ENCODE measurements around the gene RARA.
A peak's percentile ranks its signal among the peaks of the same experiment; 100 is the strongest.

Gene RARA

GRCh38 chr17:40311575-40311974, 2.6 kb downstream of the RARA start:
- no peak for DNase-seq (ENCODE audit: low read depth, low spot score)
- Histone ChIP-seq H3K9me3 (ENCODE audit: low read depth, low read length) (no peaks in the 10 kb centered on the region), H3K9ac (ENCODE audit: insufficient read length) (peak overlapping the region; percentile 45), H3K4me3 (peak overlapping the region; percentile 91), H3K36me3 (ENCODE audit: insufficient read depth, low read length) (no peaks in the 10 kb centered on the region), H3K27ac (peak overlapping the region; percentile 58)
- TF ChIP-seq POLR2AphosphoS5 (IDR thresholded peaks at IDR 0.05; ENCODE audit: borderline replicate concordance, low read depth, low read length) (peak; percentile 42; the same call in 1 of the 2 replicates), EZH2 (IDR thresholded peaks at IDR 0.05) (no peak), FOXP2 (optimal IDR thresholded peaks at IDR 0.05; ENCODE audit: control extremely low read depth, extremely low read length, insufficient read depth) (no peak)

DNA sequence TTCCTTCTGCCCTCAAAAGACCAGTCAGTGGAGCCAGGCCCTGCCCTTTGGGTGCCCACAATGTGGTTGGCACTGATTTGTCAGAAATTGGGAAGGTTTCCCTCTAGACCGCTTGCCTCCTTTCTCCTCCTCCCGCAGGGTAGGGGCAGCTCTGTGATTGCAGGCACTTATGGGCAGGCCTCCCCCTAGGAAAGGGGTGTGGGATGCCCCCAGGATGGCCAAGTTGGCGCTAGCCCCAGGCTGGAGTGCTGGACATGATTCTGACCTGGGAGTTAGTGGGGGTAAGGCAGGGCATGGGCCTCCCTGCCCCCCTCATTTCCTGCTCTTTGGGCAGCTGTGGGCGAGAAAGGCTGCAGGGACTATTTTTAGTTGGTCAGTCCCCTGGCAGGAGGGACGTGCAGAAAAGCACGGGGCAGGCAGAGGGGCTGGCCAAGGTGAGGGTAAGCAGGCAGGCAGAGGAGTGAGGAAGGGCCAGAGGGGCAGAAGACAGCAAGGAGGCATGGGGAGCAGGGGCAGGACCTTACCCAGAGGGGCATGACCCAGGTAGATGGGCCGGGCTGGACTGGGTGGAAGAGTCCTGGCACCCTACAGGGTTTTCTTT, 3.3 kb downstream of the RARA start:
- peak overlapping the region; percentile 45 for H3K9ac ChIP-seq (ENCODE audit: insufficient read length)
- peak overlapping the region; percentile 58 for H3K27ac ChIP-seq
- peak overlapping the region; percentile 91 for H3K4me3 ChIP-seq
- no peaks in the 10 kb centered on the region for H3K9me3 ChIP-seq (ENCODE audit: low read depth, low read length)
- TF ChIP-seq EZH2 (IDR thresholded peaks at IDR 0.05) = no peak
- no peak for TF ChIP-seq POLR2AphosphoS5 (IDR thresholded peaks at IDR 0.05; ENCODE audit: borderline replicate concordance, low read depth, low read length)
- DNase-seq (ENCODE audit: low read depth, low spot score) = no peak
- no peaks in the 10 kb centered on the region for H3K36me3 ChIP-seq (ENCODE audit: insufficient read depth, low read length)

DNA sequence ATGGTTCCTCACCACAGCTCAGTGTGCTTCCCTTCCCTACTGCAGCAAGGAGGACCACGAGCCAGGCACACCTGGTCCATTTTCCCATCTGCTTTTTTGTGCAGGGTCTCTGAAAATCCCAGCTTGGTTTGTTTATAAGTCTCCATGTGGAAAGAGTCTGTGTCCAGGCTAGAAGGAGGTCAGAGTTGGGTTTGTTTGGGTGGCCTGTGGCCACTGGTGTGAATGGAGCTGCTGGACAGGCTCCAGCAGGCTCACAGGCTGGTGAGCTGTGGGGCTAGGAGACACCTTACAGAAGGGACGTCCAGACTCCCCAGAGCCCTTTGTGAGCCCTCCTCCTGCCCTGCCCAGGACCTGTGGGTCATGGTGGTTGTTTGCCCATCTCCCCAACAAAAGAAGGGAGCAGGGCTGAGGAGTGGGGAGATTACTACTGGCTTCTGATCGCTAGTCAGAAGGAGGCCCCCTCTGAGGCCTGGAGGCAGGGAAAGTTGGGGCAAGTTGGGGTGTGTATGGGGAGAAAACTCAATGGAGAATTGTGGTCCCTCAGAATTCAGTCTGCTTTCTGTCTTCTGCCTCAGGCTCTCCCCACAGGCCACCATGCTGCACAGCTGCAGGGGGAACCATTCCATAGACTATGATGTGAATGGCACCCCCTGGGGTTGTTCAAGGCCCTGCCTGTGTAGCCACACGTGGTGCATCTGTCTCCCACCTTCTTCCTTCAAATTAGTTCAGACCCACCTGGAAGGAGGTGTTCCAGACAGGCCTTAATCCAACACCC, 4.1 kb downstream of the RARA start:
- Histone ChIP-seq H3K9ac (ENCODE audit: insufficient read length) (no peak overlapping the region), H3K27ac (peak overlapping the region; percentile 90), H3K9me3 (ENCODE audit: low read depth, low read length) (no peaks in the 10 kb centered on the region), H3K36me3 (ENCODE audit: insufficient read depth, low read length) (no peaks in the 10 kb centered on the region), H3K4me3 (peak overlapping the region; percentile 91)
- DNase-seq (ENCODE audit: low read depth, low spot score) = no peak
- no peak for TF ChIP-seq EZH2 (IDR thresholded peaks at IDR 0.05)
- no peak for TF ChIP-seq POLR2AphosphoS5 (IDR thresholded peaks at IDR 0.05; ENCODE audit: borderline replicate concordance, low read depth, low read length)
- TF ChIP-seq FOXP2 (optimal IDR thresholded peaks at IDR 0.05; ENCODE audit: control extremely low read depth, extremely low read length, insufficient read depth) = no peak

GRCh38 chr17:40313668-40314583, 4.9 kb downstream of the RARA start:
- no peak overlapping the region for H3K9ac ChIP-seq (ENCODE audit: insufficient read length)
- peak overlapping the region; percentile 91 for H3K4me3 ChIP-seq
- no peak for DNase-seq (ENCODE audit: low read depth, low spot score)
- H3K27ac ChIP-seq = peak overlapping the region; percentile 90
- H3K36me3 ChIP-seq (ENCODE audit: insufficient read depth, low read length) = no peaks in the 10 kb centered on the region
- no peaks in the 10 kb centered on the region for H3K9me3 ChIP-seq (ENCODE audit: low read depth, low read length)
- no peak for TF ChIP-seq POLR2AphosphoS5 (IDR thresholded peaks at IDR 0.05; ENCODE audit: borderline replicate concordance, low read depth, low read length)
- no peak for TF ChIP-seq EZH2 (IDR thresholded peaks at IDR 0.05)
- peak; percentile 66 for TF ChIP-seq FOXP2 (optimal IDR thresholded peaks at IDR 0.05; ENCODE audit: control extremely low read depth, extremely low read length, insufficient read depth)

- H3K36me3 ChIP-seq (ENCODE audit: insufficient read depth, low read length) = no peaks in the 10 kb centered on the region
- H3K4me3 ChIP-seq = no peak overlapping the region
- H3K9ac ChIP-seq (ENCODE audit: insufficient read length) = no peak overlapping the region
- DNase-seq (ENCODE audit: low read depth, low spot score) = no peak
- no peak for TF ChIP-seq EZH2 (IDR thresholded peaks at IDR 0.05)
- no peak for TF ChIP-seq POLR2AphosphoS5 (IDR thresholded peaks at IDR 0.05; ENCODE audit: borderline replicate concordance, low read depth, low read length)
- no peak for TF ChIP-seq FOXP2 (optimal IDR thresholded peaks at IDR 0.05; ENCODE audit: control extremely low read depth, extremely low read length, insufficient read depth)
- peak overlapping the region; percentile 68; the same call in 1 of the 2 replicates for H3K27ac ChIP-seq
- H3K9me3 ChIP-seq (ENCODE audit: low read depth, low read length) = no peaks in the 10 kb centered on the region
These were observed 5.6 kb downstream of the RARA start for GRCh38 chr17:40314584-40314956.

GRCh38 chr17:40315206-40315605, 6.2 kb downstream of the RARA start:
- H3K9ac ChIP-seq (ENCODE audit: insufficient read length) = no peak overlapping the region
- peak overlapping the region; percentile 74 for H3K27ac ChIP-seq
- DNase-seq (ENCODE audit: low read depth, low spot score) = no peak
- TF ChIP-seq EZH2 (IDR thresholded peaks at IDR 0.05) (no peak), FOXP2 (optimal IDR thresholded peaks at IDR 0.05; ENCODE audit: control extremely low read depth, extremely low read length, insufficient read depth) (no peak), POLR2AphosphoS5 (IDR thresholded peaks at IDR 0.05; ENCODE audit: borderline replicate concordance, low read depth, low read length) (no peak)
- no peaks in the 10 kb centered on the region for H3K9me3 ChIP-seq (ENCODE audit: low read depth, low read length)
- no peak overlapping the region for H3K4me3 ChIP-seq
- no peaks in the 10 kb centered on the region for H3K36me3 ChIP-seq (ENCODE audit: insufficient read depth, low read length)

DNA sequence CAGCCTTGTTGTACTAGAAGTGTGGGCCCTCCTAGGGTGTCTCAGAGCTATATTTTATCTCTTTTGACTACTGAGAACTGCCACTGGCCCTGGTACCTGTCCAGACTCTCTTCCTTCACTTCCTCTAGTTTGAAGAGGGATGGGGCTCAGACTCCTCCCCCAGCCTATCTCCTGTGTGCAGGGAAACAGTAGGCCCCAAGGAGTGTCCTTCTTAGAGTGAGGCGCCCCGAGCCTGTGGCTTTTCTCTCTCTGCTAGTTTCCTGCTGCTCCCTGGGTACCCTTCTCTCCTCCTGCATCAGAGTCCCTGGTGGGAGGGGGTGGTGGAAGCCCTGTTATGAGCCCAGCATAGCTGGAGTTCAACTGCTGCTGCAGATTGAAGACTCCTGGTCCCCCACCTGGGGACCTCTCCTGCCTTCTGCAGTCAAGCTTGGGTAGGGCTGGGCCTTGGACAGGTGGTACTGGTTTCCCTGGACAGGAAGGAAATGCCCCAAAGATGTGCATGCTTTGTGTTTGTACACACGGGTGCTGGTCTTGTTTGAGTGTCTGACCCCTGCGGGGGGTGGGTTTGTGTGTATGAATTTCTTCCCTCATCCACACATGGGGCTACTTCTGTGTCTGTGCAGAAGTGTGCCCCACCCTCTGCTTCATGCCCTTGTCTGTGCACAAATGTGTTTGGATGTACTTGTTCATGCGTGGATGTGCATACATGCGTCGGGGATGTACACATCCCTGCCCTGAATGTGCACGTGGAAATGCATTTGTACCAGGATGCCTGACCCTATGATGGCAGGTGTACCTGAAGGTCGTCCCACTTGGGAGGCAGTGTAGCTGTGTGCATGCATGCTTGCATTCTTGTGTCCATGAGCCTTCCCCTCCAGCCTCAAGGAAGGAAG, 6.9 kb downstream of the RARA start:
- no peaks in the 10 kb centered on the region for H3K9me3 ChIP-seq (ENCODE audit: low read depth, low read length)
- H3K4me3 ChIP-seq = no peak overlapping the region
- no peak for DNase-seq (ENCODE audit: low read depth, low spot score)
- no peaks in the 10 kb centered on the region for H3K36me3 ChIP-seq (ENCODE audit: insufficient read depth, low read length)
- no peak for TF ChIP-seq EZH2 (IDR thresholded peaks at IDR 0.05)
- no peak for TF ChIP-seq POLR2AphosphoS5 (IDR thresholded peaks at IDR 0.05; ENCODE audit: borderline replicate concordance, low read depth, low read length)
- no peak for TF ChIP-seq FOXP2 (optimal IDR thresholded peaks at IDR 0.05; ENCODE audit: control extremely low read depth, extremely low read length, insufficient read depth)
- peak overlapping the region; percentile 74 for H3K27ac ChIP-seq
- no peak overlapping the region for H3K9ac ChIP-seq (ENCODE audit: insufficient read length)
